CD4-positive, alpha-beta T cell (primary cell): ENCODE results near the gene NTN5. TPM values are rescaled to one million over a fixed set of nuclear protein-coding genes. Genes with fewer than 3 reads are reported as not detected.
"Not testable (repeated sequence)": the region's sequence is repeated elsewhere in the genome, so short reads cannot be mapped to it uniquely, and the experiment has no call there.

Experiments
- ATAC-seq: fragments of 200-7000 bp; cut with Tn5 transposase; one replicate; pipeline ENCODE4 v1.10.0; 2022; ENCODE audit warnings: mild to moderate bottlenecking; ENCODE audit not compliant: poor library complexity
- CTCF ChIA-PET: fragments of 350-600 bp; sonication (Branson Sonifier 250); formaldehyde crosslinking; loops from one replicate; lab custom pipeline; 2021; ENCODE audit warnings: antibody characterized with exemption, inconsistent platforms; lab: Charles Lee
- POLR2A ChIA-PET: fragments of 350-600 bp; sonication (Branson Sonifier 250); formaldehyde crosslinking; loops from one replicate; lab custom pipeline; 2021; ENCODE audit warnings: antibody characterized with exemption, inconsistent platforms; lab: Charles Lee
- DNase-seq, 14 experiments: peaks; one replicate each; pipeline ENCODE4 v3.0.0-alpha.2; 2013 to 2020; ENCODE audit warnings: mixed read lengths in 2 of 14
- H3K27ac ChIP-seq, 2 donors: one replicate each; pipeline versions ENCODE4 v1.5.1 to v1.7.0; 2013; ENCODE audit warnings: low read length in 2 of 2, low read depth in 1 of 2, mild to moderate bottlenecking in 1 of 2
- H3K27me3 ChIP-seq, 2 experiments: 1 replicate in 1 of 2; 2 replicates in 1 of 2; pipeline versions ENCODE4 v1.6.1 to v1.7.0; 2013; ENCODE audit warnings: low read length in 2 of 2, control low read depth in 1 of 2, mild to moderate bottlenecking in 1 of 2, moderate library complexity in 1 of 2; ENCODE audit not compliant: insufficient read depth in 2 of 2, control insufficient read depth in 1 of 2
- H3K36me3 ChIP-seq: one replicate; pipeline ENCODE4 v1.6.1; 2013; ENCODE audit warnings: low read length, control low read depth; ENCODE audit not compliant: insufficient read depth
- H3K4me1 ChIP-seq: one replicate; pipeline ENCODE4 v1.6.1; 2013; ENCODE audit warnings: low read length, control low read depth; ENCODE audit not compliant: insufficient read depth
- H3K4me3 ChIP-seq: one replicate; pipeline ENCODE4 v1.5.1; 2013; ENCODE audit warnings: mild to moderate bottlenecking, low read length, moderate library complexity
- H3K9me3 ChIP-seq, 2 experiments: 1 replicate in 1 of 2; 2 replicates in 1 of 2; pipeline versions ENCODE4 v1.6.1 to v1.7.0; 2013; ENCODE audit warnings: low read length in 2 of 2, mild to moderate bottlenecking in 2 of 2, control low read depth in 1 of 2, moderate library complexity in 1 of 2; ENCODE audit not compliant: control insufficient read depth in 1 of 2, insufficient read depth in 1 of 2
- H3K27ac Mint-ChIP-seq: one replicate; pipeline ENCODE4 v1.8.0; 2020; ENCODE audit warnings: mixed read lengths
- H3K27me3 Mint-ChIP-seq: one replicate; pipeline ENCODE4 v1.8.0; 2021; ENCODE audit warnings: mixed read lengths
- H3K36me3 Mint-ChIP-seq: one replicate; pipeline ENCODE4 v1.8.0; 2021; ENCODE audit warnings: low read depth, mixed read lengths
- H3K4me1 Mint-ChIP-seq: one replicate; pipeline ENCODE4 v1.8.0; 2021; ENCODE audit warnings: low read depth, mixed read lengths
- H3K4me3 Mint-ChIP-seq: one replicate; pipeline ENCODE4 v1.8.0; 2020; ENCODE audit warnings: mild to moderate bottlenecking, mixed read lengths
- H3K9me3 Mint-ChIP-seq: one replicate; pipeline ENCODE4 v1.8.0; 2020; ENCODE audit warnings: mixed read lengths
- intact Hi-C, 2 experiments: fragments of 100-400 bp; cut with DNase I in 1 of 2; cut with micrococcal nuclease in 1 of 2; formaldehyde crosslinking; loops; one replicate each; pipeline versions ENCODE4 v1.15.1 to v1.9.0; 2023 to 2025; cut with DNase I, micrococcal nuclease
- total RNA-seq, 174 experiments: library from RNA in 2 of 174; stranded (reverse) in 2 of 174; gene quantifications; one replicate each; pipeline ENCODE4 v1.2.3 and lab custom pipeline; 2021 to 2026
- TF ChIP-seq, protein P1 (sequence below): fragments of 200-600 bp; IDR thresholded peaks from one replicate; pipeline ENCODE4 v1.8.0; 2022; ENCODE audit warnings: antibody characterized with exemption, mild to moderate bottlenecking

NTN5 gene
- total RNA-seq, 2 experiments from 2014 or later = 2.7 to 3.0 TPM

DNA sequence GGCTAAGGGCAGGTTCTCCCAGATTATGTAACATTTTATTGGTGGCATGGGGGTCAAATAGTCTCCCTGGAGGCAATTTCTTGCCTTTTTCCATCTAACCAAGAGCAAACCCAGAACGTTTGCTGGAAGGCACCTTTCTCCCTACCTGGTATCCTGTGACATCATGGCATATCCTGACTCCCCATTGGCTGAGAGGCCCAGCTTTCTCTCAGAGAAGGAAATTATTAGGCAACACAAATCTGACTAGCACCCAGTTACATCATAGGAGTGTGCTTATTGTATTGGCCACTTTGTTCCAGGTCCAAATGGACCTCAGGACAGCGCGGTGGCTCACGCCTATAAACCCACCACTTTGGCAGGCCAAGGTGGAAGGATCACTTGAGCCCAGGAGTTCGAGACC is 13.0 kb downstream of the NTN5 start:
- H3K4me1 ChIP-seq = peaks cover 16% of the 10 kb centered on the region
- H3K27me3 ChIP-seq = no peaks in the 10 kb centered on the region
- Mint-ChIP-seq H3K27ac (no peak overlapping the region), H3K27me3 (no peaks in the 10 kb centered on the region), H3K4me3 (no peak overlapping the region), H3K4me1 (peaks cover 9% of the 10 kb centered on the region), H3K36me3 (no peaks in the 10 kb centered on the region), H3K9me3 (no peaks in the 10 kb centered on the region)
- POLR2A ChIA-PET = interaction anchor here (0.9 kb wide), 1 partner anchor 14 kb away, joined by 3 read pairs; no protein-coding TSS in a partner anchor
- no peaks in the 10 kb centered on the region for H3K9me3 ChIP-seq
- no peak overlapping the region for H3K27ac ChIP-seq
- DNase-seq (peak in 2 of 14 experiments; percentile 36 to 46), ATAC-seq (no peak)
- intact Hi-C loops = loop anchor here in 1 of 2 experiments (2.0 to 5.0 kb wide), 2 partner anchors 13 to 53 kb away; partner anchors contain the start of gene CA11
- TF ChIP-seq, protein P1, sequence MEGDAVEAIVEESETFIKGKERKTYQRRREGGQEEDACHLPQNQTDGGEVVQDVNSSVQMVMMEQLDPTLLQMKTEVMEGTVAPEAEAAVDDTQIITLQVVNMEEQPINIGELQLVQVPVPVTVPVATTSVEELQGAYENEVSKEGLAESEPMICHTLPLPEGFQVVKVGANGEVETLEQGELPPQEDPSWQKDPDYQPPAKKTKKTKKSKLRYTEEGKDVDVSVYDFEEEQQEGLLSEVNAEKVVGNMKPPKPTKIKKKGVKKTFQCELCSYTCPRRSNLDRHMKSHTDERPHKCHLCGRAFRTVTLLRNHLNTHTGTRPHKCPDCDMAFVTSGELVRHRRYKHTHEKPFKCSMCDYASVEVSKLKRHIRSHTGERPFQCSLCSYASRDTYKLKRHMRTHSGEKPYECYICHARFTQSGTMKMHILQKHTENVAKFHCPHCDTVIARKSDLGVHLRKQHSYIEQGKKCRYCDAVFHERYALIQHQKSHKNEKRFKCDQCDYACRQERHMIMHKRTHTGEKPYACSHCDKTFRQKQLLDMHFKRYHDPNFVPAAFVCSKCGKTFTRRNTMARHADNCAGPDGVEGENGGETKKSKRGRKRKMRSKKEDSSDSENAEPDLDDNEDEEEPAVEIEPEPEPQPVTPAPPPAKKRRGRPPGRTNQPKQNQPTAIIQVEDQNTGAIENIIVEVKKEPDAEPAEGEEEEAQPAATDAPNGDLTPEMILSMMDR = no peak
- no peak overlapping the region for H3K4me3 ChIP-seq
- no peaks in the 10 kb centered on the region for H3K36me3 ChIP-seq
- CTCF ChIA-PET = no interaction called here

DNA sequence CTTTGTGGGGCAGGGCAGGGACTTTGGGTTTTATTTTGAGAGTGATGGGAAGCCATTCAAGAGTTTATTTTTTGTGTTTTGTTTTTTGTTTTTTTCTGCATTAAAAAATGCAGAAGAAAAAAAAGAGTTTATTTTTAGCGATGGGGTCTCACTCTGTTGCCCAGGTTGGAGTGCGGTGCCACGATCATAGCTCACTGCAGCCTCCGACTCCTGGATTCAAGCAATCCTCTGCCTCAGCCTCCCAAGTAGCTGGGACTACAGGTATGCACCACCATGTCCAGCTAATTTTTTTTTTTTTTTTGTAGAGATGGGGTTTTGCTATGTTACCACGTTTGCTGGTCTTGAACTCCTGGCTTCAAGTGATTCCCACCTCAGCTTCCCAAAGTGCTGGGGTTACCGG is 14.3 kb downstream of the NTN5 start:
- Mint-ChIP-seq H3K36me3 (no peaks in the 10 kb centered on the region), H3K27ac (no peak overlapping the region), H3K9me3 (no peaks in the 10 kb centered on the region), H3K4me1 (peaks cover 9% of the 10 kb centered on the region), H3K27me3 (no peaks in the 10 kb centered on the region), H3K4me3 (no peak overlapping the region)
- intact Hi-C loops = no loop called here
- ChIA-PET POLR2A (no interaction called here), CTCF (no interaction called here)
- DNase-seq = no peak
- no peaks in the 10 kb centered on the region for H3K9me3 ChIP-seq
- no peak overlapping the region for H3K27ac ChIP-seq
- no peak overlapping the region for H3K4me3 ChIP-seq
- TF ChIP-seq, protein P1 = no peak
- no peak for ATAC-seq
- no peaks in the 10 kb centered on the region for H3K36me3 ChIP-seq
- peaks cover 16% of the 10 kb centered on the region for H3K4me1 ChIP-seq
- H3K27me3 ChIP-seq = no peaks in the 10 kb centered on the region

DNA sequence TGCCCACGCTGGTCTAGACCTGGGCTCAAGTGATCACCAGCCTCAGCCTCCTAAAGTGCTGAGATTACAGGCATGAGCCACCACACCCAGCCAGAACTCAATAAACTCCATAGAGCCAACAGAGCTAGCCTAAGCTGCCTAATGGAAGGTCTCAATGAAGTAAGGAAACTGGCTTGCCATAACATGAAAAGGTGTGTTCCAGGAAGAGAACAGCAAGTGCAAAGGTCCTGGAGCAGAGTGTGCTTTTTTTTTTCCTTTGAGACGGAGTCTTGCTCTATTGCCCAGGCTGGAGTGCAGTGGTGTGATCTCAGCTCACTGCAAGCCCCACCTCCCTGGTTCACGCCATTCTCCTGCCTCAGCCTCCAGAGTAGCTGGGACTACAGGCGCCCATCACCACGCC is 15.0 kb downstream of the NTN5 start:
- H3K27ac ChIP-seq, H3K36me3 Mint-ChIP-seq, H3K9me3 ChIP-seq, CTCF ChIA-PET, POLR2A ChIA-PET, H3K27me3 Mint-ChIP-seq, H3K4me3 Mint-ChIP-seq, DNase-seq, H3K4me1 Mint-ChIP-seq, ATAC-seq, H3K27ac Mint-ChIP-seq, H3K9me3 Mint-ChIP-seq, H3K4me3 ChIP-seq, H3K27me3 ChIP-seq, intact Hi-C loops, H3K36me3 ChIP-seq: not testable (repeated sequence)
- peaks cover 16% of the 10 kb centered on the region for H3K4me1 ChIP-seq

DNA sequence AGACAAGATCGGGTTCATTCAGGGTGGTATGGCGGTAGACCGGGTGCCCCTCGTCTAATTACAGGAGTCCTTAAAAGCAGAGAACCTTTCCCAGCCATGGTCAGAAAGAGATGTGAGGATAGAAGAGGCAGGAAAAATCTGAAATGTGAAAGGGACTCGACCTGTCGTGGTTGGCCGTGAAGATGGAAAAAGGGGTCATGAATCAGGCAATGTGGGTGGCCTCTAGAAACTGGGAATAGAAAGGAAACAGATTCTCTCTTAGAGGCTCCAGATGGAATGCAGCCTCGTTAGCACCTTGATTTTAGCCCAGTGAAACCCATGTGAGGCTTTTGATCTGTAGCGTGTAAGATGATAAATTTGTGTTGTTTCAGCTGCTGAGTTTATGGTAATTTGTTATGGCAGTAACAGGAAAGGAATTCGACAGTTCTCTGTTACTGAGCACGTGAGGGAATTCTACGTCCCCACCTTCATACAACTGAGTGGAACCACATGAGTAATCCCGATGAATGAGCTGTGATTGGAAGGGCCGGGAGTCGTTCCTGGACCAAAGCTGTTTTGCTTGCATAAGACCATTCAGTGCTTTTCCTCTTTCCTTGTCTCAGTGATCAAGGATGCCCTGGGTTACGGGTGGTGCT is 15.9 kb downstream of the NTN5 start:
- Histone ChIP-seq H3K9me3 (no peaks in the 10 kb centered on the region), H3K36me3 (no peaks in the 10 kb centered on the region), H3K4me1 (peaks cover 16% of the 10 kb centered on the region), H3K27ac (no peak overlapping the region), H3K4me3 (no peak overlapping the region), H3K27me3 (no peaks in the 10 kb centered on the region)
- Mint-ChIP-seq H3K4me3 (no peak overlapping the region), H3K4me1 (peaks cover 14% of the 10 kb centered on the region), H3K27me3 (no peaks in the 10 kb centered on the region), H3K36me3 (no peaks in the 10 kb centered on the region), H3K9me3 (no peaks in the 10 kb centered on the region), H3K27ac (no peak overlapping the region)
- ChIA-PET POLR2A (no interaction called here), CTCF (no interaction called here)
- ATAC-seq = no peak
- TF ChIP-seq, protein P1 = no peak
- DNase-seq = no peak
- intact Hi-C loops = no loop called here
